Stimulated activated CD8-positive, alpha-beta memory T cell treated with anti-CD3 and anti-CD28 coated beads, Interleukin-4, amount 100 ng/mL, for 1 hour (primary cell): ENCODE measurements around the gene CBX4.
"Not testable (repeated sequence)": the region's sequence is repeated elsewhere in the genome, so short reads cannot be mapped to it uniquely, and the experiment has no call there.

ENCODE experiments used
- DNase-seq, 2 donors: peaks; one replicate each; pipeline ENCODE4 v3.0.0-alpha.2; 2020; ENCODE audit warnings: low read depth in 2 of 2, low spot score in 1 of 2

The CBX4 gene

DNA sequence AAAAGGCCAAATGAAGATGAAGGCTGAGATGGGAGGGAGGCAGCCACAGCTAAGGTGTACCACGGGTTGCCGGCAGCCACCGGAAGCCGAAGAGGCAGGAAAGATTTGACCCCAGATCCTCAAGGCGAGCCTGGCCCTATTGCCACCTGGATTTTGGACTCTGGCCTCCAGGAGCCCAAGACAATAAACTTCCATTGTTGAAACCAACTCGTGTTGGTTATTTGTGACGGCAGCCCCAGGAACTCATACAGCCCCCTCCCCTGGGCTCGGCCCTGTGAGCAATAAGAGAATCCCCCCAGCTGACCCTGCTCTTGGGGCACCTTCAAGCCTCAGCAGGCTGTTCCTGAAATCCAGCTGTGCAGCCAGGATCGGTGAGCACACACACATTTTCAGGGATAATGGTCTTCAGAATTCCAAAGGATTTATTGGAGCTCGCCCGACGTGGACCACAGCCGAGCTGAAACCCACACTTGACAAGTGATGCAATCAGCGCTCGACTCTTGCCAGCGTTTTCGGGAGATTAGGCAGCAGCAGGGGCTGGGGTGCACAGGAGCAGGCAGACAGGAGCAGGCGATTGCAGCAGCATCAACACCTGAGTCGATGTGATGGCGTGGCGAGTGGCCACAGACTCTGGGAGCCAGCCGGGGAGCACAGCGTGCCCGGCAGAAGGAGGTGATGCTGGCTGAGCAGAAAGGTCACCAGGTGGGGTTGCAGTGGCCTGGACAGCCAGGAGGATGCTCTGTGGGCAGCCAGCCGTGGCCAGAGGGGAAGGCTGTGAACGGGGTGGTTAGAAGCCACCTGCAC is 22.4 kb upstream of the CBX4 start:
- no peak for DNase-seq

DNA sequence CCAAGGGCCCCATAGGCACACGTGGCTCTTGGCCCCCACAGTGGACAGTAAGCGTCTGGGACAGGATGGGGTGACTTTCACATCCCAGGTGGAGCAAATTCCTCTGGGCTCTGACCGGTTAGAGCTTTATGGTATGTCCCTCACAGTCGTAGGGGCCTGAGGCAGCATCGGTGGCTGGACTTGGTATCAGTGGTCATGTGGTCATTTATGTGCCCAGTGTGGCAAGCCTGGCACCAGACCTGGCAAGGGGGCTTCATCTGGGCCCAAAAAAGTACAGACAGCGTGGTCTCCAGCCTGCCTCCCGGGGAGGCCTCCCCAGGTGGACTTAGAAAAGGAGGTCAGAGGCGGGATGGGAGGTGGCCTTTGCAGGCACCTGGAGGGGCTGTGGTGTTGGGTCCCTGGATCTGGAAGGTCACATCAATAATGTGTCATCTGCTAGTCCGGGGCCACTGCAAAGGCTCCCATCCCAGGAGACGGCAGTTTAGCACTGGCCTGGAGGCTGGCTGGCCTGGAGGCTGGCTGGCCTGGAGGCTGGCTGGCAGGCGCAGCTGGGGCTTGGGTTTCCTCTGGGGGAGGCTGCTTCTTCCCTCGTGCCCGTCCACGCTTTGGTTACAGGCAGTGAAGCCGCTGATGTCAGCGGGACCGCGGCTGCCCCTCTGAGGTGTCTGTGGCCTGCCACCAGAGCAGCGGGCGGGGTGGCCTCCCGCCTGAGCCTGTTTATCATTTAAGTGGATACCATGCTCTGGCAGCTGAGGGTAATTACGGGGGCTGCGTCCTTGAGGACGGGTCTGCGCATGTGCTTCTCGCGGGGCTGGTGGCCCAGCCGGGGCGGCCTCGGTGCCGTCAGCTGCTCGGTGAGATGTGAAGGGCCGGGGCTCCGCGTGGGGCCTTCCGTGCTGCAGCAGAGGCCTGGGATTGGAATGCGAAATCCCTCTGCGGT is 20.7 kb upstream of the CBX4 start:
- no peak for DNase-seq

DNA sequence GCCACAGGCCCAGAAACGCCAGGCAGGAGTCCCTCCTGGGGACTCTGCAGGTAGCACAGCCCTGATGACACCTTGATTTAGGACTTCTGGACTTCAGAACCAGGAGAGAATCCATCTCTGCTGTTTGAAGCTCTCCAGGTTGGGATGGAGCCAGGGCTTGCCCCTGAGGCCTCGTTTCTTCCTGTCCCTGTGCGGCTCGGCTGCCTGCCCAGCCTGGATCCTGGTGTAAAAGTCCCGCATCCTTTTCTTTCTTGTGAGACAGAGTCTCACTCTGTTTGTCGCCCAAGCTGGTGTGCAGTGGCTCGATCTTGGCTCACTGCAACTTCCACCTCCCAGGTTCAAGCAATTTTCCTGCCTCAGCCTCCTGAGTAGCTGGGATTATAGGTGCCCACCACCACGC is 17.9 kb upstream of the CBX4 start:
- no peak for DNase-seq

DNA sequence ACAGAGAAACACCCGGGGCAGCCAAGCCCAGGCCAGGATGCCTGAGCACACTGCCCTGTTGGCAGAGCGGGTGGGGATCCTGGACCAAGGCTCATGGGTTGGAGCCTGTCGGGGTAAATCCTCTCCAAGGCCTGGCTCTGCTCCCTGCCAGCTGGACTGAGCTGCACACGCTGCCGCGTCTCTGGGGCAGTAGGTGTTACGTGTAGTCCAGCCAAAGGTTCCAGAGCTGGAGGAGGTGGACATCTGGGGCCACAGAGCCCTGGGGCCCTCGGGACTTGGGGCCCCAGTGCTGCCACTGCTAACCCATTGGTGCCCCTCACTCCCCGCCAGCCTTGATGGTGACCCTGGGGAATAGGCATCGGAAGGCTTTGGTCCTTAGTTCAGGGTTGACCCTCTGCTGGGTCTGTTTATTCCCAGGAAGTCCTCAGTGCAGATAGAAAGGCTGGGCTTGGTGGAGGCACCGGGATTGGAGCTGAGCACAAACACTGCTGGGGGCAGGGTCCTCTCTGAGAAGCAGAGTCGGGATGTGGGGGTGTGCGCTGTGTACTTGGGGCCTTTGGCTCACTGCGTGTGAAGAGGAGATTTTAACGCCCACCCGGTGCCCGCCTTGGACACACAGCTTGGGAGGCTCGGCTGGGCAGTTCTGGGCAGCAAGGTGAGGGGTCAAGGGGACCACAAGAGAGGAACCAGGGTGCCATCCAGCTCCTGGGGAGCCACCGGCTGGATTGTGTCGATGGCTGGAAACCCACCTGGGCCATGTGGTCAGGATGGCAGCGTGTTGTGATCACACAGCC is 16.3 kb upstream of the CBX4 start:
- no peak for DNase-seq

DNA sequence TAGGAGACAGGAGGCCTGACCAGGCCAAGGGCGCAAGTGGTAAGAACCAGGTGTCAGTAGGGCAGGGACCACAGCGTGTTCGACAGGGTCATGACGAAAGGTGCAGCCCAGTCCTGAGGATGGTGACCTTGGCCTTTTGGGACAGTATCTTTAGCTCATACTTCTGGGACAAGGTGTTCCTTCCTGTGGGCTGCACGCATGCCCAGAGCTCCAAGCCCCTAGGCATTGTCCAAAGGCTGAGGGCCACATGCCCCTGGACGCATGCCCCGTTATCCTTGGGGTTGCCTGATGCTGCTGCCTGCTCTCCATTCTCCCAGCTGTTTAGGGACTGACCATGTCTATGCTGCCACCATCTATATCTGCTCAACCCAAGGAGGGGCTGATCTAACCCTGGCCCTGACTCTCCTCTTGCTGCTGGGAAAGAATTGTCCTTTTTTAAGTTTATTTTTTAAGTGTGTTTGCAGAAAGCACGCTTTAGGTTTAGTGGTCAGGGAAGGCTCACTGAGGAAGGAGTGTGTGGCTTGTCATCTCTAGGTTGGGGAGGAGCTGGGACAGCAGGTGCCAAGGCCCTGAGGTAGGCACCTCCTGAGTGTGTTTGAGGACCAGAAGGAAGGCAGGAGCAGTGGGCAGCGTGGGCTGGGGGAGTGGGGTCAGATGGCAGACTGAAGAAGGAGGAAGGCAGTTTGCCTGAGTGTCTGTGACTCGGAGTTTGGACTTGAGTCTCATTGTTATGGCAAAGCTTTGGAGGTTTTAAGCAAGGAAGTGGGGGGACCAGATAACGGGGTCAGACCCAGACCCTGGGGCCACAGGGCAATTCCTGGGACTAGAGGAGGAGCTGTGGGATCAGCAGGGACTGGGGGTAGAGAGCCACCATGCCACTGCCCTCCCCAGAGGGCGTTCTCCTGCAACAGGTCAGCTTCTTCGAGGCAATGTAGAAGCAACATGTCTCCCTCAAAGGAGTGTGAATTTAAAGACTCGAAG is 15.1 kb upstream of the CBX4 start:
- no peak for DNase-seq

DNA sequence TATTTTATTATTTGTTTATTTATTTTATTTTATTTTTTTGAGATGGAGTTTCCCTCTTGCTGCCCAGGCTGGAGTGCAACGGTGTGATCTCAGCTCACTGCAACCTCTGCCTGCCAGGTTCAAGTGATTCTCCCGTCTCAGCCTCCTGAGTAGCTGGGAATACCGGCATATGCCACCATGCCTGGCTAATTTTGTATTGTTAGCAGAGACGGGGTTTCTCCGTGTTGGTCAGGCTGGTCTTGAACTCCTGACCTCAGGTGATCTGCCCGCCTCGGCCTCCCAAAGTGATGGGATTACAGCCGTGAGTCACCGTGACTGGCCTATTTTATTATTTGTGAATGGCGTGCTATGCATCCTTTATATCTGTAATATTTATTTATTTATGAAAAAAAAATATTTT is 13.9 kb upstream of the CBX4 start:
- not testable (repeated sequence) for DNase-seq

DNA sequence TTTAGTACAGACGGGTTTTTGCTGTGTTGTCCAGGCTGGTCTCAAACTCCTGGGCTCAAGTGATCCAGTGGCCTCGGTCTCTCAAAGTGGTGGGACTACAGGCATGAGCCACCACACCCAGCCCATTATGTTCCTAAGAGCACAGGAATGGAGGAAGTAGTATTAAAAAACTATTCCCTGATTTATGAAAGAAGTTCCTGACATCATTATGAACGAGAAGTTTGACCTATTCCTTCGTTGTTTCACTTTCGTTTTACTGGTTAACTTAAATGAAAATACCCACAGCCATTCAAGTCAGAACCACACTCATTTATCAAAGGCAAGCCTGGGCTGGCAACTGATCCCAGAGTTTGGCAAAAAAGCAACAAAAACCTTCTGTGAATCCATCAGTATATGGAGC is 13.5 kb upstream of the CBX4 start:
- no peak for DNase-seq

DNA sequence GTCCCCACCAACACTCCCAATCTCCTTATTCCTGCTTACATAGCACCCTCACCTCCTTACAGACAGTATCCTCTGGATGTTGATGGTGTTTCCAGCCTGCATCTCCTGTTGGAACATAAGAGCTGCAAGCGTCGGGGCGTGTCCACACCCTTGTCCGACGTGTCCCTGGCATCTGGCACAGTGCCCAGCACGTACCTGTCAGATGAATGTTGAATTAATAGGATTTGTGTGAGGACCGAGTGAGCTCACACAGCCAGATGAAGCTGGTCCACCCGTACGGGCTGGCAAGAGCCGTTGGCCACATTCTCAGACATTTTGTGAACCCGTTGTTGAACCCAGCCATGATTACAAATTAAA is 12.2 kb upstream of the CBX4 start:
- DNase-seq = no peak

DNA sequence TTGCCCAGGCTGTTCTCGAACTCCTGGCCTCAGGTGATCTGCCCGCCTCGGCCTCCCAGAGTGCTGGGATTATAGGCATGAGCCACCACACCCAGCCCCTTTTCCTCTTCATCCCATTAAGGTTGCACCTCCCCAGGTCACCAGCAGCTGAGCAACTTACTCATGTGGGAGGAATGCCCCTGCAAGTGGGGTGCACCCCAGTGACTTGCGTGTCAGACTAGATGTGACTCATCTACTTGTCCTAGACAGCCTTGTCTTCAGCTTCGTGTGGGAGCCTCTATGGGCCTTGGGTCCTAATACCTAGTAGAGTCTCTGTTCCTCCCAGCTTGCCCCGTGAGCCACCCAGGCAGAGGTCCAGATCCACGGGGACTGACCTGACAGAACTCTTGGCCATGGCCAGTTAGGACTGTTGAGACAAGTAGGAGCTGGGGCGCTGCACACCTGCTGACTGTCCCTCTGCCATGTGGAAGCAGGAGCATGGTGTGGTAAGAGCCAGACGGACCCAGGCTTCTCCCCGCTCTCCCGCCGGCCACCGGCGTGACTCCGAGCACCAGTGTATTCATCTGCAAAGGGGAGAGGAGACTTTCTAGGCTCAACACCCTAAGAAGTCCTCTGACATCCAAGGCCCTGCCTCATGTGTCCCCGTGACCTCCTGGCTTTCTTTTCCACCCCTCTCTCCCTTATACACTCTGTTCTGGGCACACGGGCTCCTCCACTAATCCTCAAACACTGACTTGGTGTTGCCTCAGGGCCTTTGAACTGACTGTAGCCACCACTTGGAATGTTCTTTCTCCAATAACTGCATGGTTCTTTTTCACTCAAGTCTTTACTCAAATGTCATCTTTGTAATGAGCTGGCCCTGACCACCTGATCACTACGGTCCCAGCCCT is 11.6 kb upstream of the CBX4 start:
- DNase-seq = no peak

DNA sequence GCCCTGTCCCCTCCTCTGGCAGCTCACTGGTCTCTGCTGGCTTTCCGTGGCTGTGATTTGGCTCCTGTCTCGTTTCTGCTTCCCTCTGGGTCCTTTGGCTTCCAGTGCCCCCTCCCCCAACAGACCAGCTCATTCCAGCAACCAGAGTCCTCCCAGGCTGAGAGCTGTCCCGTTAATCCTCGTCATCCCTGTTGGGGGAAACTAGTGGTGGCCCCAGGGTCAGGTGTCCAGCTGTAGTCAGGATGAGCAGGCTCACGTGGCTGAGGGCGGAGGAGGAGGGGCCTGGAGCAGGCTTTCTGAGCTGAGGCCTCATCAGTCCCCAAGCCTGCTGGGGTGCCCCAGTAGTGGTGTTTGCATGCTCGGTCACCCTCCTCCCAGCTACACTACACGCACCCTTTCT is 10.7 kb upstream of the CBX4 start:
- no peak for DNase-seq

DNA sequence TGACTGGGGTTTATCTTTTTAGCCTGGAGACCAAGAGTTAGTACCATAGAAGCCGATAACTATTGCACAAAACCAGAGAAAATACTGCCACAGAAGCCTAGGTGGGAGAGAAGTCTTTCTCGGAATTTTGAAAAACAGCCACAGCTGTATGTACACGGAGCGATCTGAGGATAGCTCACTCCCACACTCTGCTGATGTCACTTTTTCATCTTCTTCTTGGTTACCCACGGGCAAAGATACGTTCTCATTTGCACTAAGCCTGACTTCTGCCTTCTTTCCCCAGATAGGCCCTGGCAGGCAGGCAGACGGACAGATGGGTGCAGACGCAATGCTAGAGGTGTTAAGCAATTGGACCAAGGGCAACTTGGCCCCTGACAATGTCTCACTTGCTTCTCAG is 9.1 kb upstream of the CBX4 start:
- no peak for DNase-seq

DNA sequence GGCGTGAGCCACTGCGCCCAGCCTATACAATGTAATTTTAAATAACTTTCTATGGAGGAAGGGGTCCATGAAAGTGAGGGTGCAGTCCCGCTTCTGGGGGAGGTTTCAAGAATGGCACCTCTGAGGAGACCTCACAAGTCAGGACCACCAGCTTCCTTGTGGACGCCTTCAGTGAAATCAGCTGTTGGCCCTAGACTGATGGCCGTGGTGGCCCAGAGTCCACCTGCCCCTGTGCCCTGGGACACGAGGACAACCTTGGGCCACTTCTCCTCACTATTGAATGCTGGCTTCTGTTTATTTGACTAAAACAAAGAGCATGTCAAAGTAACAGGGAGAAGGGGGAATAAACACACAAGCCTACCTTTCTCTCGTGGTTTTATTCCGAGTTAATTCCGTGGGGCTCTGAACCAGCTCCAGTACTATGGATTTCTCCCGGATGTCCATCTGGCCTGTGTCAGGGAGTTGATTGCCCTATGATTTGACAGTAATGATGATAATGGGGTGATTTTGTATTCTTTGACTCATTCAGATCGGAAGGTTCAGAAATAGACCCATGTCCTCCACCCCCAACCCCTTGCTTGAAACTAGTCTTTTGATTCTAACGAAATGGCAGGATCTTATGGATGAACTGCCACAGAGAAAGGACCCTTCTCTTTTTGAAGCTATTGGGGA is 8.6 kb upstream of the CBX4 start:
- no peak for DNase-seq

DNA sequence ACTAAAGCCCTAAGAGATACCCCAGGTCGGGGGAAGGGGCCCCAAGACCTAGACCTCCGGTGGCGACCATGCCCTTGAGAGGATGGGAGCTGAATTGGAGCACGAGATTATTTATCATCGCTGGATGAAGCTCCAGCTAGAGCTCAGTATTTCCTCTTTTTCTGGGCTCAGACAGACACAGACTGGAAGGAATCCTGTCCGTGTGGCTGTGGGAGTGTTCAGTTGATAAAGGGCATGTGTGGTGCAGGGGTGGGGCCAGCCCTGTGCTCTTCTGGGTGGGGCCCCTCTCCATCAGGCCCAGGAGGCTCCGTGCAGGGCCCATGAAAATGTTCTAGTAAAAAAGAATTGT is 6.3 kb upstream of the CBX4 start:
- DNase-seq = no peak

DNA sequence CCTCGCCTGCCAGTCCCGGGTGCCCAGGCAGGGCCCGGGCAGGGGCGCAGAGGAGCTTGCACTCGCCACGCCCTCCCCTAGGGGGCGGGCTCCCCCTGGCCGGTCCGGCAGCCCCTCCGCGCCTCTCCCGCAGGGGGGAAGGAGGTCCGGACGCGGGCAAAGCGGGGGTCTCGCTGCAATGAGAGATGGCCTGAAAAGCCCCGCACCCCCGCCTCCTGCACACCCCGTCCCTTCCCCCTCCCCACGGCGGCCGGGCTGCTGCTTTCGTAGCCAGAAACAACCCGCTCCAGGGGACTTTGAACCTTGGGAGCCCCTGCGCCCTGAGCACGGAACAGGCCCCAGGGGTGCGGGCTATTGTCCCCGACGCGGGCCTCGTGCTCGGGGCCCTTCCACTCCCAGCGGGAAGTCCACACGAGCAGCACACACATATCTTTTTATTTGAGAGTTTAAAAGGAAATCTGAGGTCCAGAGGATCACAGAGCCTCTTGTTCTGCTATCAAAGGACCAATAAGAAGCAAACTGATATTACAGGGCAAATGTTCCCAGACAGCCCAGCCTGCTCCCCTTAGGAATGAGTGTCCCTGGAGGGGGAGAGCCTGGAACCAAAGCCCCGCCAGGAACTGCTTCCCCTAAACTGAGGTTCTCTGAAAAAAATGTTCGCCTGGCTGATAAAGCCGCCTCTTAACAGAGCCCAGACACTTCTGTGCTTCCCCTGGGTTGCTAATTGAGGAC is 5.8 kb upstream of the CBX4 start:
- DNase-seq = no peak

DNA sequence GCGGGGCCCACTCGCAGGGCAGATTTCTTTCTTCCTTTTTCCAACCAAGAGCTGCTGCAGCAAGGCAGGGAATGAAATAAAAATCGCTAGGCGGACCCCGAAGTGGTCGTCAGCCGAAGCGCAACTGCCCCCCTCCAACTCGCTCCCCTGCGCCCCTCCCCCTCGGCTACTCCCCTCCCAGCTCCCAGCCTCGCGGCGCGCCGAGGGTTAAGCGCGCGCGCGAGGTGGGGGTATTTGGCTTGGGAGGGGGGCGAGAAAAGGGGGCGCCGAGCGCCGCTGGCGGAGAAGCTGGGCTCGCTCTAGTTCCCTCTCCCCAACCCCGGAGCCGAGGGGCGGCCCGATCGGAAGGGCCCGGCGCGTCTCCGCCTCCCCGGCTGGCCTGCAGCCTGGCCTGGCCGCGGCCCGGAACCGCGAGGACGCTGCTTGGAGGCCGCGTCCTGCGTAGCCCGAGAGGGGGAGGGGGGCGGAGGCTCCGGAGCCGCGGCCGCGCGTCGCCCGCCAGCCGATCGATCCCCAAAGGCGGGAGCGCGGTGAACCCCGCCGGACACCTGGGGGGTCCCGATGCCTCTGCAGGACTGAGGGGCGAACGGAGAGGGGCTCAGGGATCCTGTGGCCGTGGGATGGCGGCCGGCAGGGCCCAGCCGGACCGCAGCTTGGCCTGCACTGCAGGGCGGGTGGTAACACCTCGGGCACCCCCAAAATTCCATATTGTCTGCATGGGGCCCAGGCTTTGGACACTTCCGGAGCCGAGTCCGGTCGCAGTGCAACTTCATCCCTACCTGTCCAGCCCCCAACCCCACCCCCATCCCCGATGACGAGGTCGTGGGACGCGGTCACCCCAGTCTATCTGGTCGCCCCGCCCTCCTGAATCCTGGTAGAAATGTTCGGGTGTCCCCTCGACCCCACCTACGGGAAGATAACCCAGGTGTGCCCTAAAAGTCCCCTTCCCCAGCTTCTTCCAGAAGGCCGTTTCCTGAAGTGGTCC is 4.9 kb upstream of the CBX4 start:
- DNase-seq = no peak

DNA sequence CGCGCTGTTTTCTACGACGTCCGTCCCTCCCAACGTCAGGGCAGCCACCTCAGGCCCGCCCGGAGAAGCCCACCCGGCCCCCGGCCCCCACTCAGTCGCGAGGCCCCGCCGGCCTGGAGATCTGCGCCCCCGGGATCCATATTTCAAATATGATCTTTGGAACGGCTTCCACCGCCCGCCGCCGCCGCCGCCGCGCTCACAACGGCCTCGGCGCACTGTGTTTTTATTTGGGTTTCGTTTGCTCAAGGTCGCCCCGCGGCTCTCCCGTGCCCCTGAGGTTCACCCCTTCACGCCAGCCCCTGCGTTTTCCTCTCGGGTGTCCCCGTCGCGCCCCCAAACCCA is 4.2 kb upstream of the CBX4 start:
- DNase-seq = no peak
